ENCODE measurements around the gene TRIM58.

TRIM58 gene

GRCh38 chr1:247895163-247895637 is 38.2 kb downstream of the TRIM58 start, which contains the start of gene OR2W3:
TSS of gene OR2W3 (plus strand) at chr1:247895587. CDS start at chr1:247895587, 0 bp downstream.
- DNase-seq = no peak

- no peak for DNase-seq
Measured at GRCh38 chr1:247895976-247896375, 39.0 kb downstream of the TRIM58 start.

- DNase-seq = no peak
Measured at GRCh38 chr1:247904122-247904521, 47.1 kb downstream of the TRIM58 start.

GRCh38 chr1:247905181-247905580 is 48.2 kb downstream of the TRIM58 start:
- DNase-seq = no peak

- DNase-seq = no peak
Measured at GRCh38 chr1:247905910-247906503, 49.0 kb downstream of the TRIM58 start.

GRCh38 chr1:247906504-247907047 is 49.6 kb downstream of the TRIM58 start:
- DNase-seq = no peak

- DNase-seq = no peak
Measured at GRCh38 chr1:247908766-247909165, 51.8 kb downstream of the TRIM58 start.

GRCh38 chr1:247913786-247914185 is 56.8 kb downstream of the TRIM58 start:
- DNase-seq = no peak

- no peak for DNase-seq
Measured at GRCh38 chr1:247914941-247915662, 58.1 kb downstream of the TRIM58 start.

- no peak for DNase-seq
Measured at GRCh38 chr1:247919952-247920351, 63.0 kb downstream of the TRIM58 start, which contains the start of gene OR2T8. TSS of gene OR2T8 (plus strand) at chr1:247920252. CDS start at chr1:247921018, 766 bp downstream.

GRCh38 chr1:247923941-247924340 is 67.0 kb downstream of the TRIM58 start:
- DNase-seq = no peak

GRCh38 chr1:247924868-247925267 is 67.9 kb downstream of the TRIM58 start, which contains the start of gene OR2AJ1:
TSS of gene OR2AJ1 (plus strand) at chr1:247924889. CDS start at chr1:247933769, 8,880 bp downstream.
- no peak for DNase-seq
